ENCODE measurements around the gene ARHGAP4.

Gene ARHGAP4

GRCh38 chrX:153955228-153955732 lies 29.2 kb upstream of the ARHGAP4 start:
- H3K36me3 ChIP-seq: peaks cover 100% of the 10 kb centered on the region
- H3K9me3 ChIP-seq (ENCODE audit: severe bottlenecking): no peaks in the 10 kb centered on the region
- H3K27me3 ChIP-seq (ENCODE audit: insufficient read depth, low read depth, severe bottlenecking): peaks cover 59% of the 10 kb centered on the region
- TF ChIP-seq CTCF (IDR thresholded peaks at IDR 0.05; ENCODE audit: low read depth, low read length): no peak
- DNase-seq: no peak
- H3K27ac ChIP-seq: no peak overlapping the region
- H3K4me3 ChIP-seq (ENCODE audit: low read depth, low read length): no peak overlapping the region

- H3K9me3 ChIP-seq (ENCODE audit: severe bottlenecking): no peaks in the 10 kb centered on the region
- DNase-seq: no peak
- TF ChIP-seq CTCF (IDR thresholded peaks at IDR 0.05; ENCODE audit: low read depth, low read length): no peak
- no peak overlapping the region for H3K4me3 ChIP-seq (ENCODE audit: low read depth, low read length)
- H3K36me3 ChIP-seq: peaks cover 100% of the 10 kb centered on the region
- peaks cover 59% of the 10 kb centered on the region for H3K27me3 ChIP-seq (ENCODE audit: insufficient read depth, low read depth, severe bottlenecking)
- no peak overlapping the region for H3K27ac ChIP-seq
These were observed 28.6 kb upstream of the ARHGAP4 start for GRCh38 chrX:153954558-153955227.

GRCh38 chrX:153953892-153954557 lies 28.0 kb upstream of the ARHGAP4 start:
- DNase-seq: no peak
- H3K4me3 ChIP-seq (ENCODE audit: low read depth, low read length): no peak overlapping the region
- H3K36me3 ChIP-seq: peaks cover 99% of the 10 kb centered on the region
- peaks cover 52% of the 10 kb centered on the region for H3K27me3 ChIP-seq (ENCODE audit: insufficient read depth, low read depth, severe bottlenecking)
- TF ChIP-seq CTCF (IDR thresholded peaks at IDR 0.05; ENCODE audit: low read depth, low read length): peak; percentile 48
- no peaks in the 10 kb centered on the region for H3K9me3 ChIP-seq (ENCODE audit: severe bottlenecking)
- no peak overlapping the region for H3K27ac ChIP-seq

GRCh38 chrX:153953342-153953830 lies 27.3 kb upstream of the ARHGAP4 start:
- H3K36me3 ChIP-seq: peaks cover 95% of the 10 kb centered on the region
- H3K27me3 ChIP-seq (ENCODE audit: insufficient read depth, low read depth, severe bottlenecking): peaks cover 49% of the 10 kb centered on the region
- peak; percentile 85 for DNase-seq
- TF ChIP-seq CTCF (IDR thresholded peaks at IDR 0.05; ENCODE audit: low read depth, low read length): peak; percentile 99
- no peak overlapping the region for H3K27ac ChIP-seq
- no peaks in the 10 kb centered on the region for H3K9me3 ChIP-seq (ENCODE audit: severe bottlenecking)
- H3K4me3 ChIP-seq (ENCODE audit: low read depth, low read length): no peak overlapping the region

- Histone ChIP-seq H3K4me3 (ENCODE audit: low read depth, low read length) (no peak overlapping the region), H3K9me3 (ENCODE audit: severe bottlenecking) (no peaks in the 10 kb centered on the region), H3K27me3 (ENCODE audit: insufficient read depth, low read depth, severe bottlenecking) (peaks cover 48% of the 10 kb centered on the region), H3K36me3 (peaks cover 93% of the 10 kb centered on the region), H3K27ac (no peak overlapping the region)
- TF ChIP-seq CTCF (IDR thresholded peaks at IDR 0.05; ENCODE audit: low read depth, low read length): no peak
- no peak for DNase-seq
These were observed 26.4 kb upstream of the ARHGAP4 start for GRCh38 chrX:153952373-153953026.
